Testis (tissue), 2 donors: ENCODE results near the gene ZNF274.

Source experiments
- POLR2A ChIP-seq: fragments of 450-650 bp; IDR thresholded peaks from one replicate; pipeline ENCODE4 v1.6.1; 2017; ENCODE audit warnings: antibody characterized with exemption, mild to moderate bottlenecking, moderate library complexity
- TF ChIP-seq, protein P1 (sequence below), 3 experiments: fragments of 450-650 bp in 2 of 3; fragments of 200-600 bp in 1 of 3; sonication (generic) in 1 of 3; IDR thresholded peaks; one replicate each; pipeline ENCODE4 v1.5.1; 2016 to 2019; ENCODE audit warnings: antibody characterized with exemption in 3 of 3, mild to moderate bottlenecking in 2 of 3, moderate library complexity in 1 of 3

DNA sequence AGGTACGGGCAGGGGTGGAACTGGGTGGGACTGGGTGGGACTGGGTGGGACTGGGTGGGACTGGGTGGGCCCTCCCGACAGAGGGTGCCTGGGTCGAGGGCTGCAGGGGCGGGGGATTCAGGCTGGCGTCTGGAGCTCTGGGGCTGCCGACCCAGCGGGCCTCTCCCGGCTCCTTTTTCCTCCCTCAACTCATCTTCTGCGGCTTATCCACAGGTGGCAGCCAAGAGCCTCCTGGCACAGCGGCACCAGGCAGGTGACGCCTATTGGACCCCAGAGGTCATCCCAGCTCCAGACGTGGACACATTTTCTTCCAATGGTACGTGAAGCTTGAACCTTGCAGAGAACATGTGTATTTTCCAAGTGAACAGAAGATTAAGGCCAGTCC, 46.4 kb downstream of the ZNF274 start:
- TF ChIP-seq, protein P1, sequence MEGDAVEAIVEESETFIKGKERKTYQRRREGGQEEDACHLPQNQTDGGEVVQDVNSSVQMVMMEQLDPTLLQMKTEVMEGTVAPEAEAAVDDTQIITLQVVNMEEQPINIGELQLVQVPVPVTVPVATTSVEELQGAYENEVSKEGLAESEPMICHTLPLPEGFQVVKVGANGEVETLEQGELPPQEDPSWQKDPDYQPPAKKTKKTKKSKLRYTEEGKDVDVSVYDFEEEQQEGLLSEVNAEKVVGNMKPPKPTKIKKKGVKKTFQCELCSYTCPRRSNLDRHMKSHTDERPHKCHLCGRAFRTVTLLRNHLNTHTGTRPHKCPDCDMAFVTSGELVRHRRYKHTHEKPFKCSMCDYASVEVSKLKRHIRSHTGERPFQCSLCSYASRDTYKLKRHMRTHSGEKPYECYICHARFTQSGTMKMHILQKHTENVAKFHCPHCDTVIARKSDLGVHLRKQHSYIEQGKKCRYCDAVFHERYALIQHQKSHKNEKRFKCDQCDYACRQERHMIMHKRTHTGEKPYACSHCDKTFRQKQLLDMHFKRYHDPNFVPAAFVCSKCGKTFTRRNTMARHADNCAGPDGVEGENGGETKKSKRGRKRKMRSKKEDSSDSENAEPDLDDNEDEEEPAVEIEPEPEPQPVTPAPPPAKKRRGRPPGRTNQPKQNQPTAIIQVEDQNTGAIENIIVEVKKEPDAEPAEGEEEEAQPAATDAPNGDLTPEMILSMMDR (IDR thresholded peaks at IDR 0.05) = peak in 1 of 3 experiments; percentile 22
- no peak for TF ChIP-seq POLR2A
